ENCODE data around the gene GALNT4. TPM values are rescaled to one million over a fixed set of nuclear protein-coding genes. Genes with fewer than 3 reads are reported as not detected.

GALNT4 gene
- total RNA-seq, 1 donor from 2014 or later: 2.0 TPM

DNA sequence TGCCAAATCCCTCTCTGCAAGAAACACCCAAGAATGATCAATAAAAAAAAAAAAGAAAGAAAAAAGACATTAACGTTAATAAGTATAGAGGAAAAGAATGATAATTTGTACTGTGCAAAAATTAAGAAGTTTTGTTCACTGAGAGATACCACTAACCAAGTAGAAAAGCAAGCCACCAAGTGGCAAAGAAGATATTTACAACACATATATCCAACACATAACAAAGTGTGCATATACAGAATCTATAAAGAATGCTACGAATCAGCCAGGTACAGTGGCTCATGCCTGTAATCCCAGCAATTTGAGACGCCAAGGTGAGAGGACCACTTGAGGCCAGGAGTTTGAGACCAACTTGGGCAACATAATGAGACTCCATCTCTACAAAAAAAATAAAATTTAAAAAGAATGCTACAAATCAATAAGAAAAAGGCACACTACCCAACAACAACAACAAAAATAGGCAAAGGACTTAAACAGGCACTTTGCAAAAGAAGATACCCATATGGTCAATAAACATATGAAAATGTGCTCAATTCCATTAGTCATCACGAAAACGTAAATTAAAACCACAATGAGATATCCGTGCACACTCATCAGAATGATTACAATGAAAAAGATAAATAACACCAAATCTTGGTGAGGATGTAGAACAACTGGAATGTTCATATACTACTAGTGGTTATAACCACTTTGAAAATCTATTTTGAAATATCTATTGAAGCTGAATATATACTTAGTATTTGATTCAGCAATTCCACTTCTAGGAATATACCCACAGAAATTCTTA, 19.8 kb downstream of the GALNT4 start:
- intact Hi-C loops (cut with DNase I): no loop called here
- DNase-seq (ENCODE audit: low spot score): no peak

DNA sequence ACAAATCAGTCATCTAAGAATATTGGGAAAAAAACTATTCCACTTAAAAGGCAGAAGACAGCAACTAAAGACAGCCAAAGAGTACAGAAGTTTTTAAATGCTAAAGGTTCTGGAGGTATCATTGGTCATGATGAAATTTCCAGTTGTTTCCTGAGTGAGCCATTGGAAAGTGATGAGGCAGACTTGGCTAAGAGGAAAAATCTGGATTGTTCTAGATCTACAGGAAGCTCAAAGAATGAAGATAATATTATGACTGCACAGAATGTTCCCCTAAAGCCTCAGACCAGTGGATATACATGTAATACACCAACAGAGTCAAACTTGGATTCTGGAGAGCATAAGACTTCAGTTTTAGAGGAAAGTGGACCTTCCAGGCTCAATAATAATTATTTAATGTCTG, 22.8 kb downstream of the GALNT4 start:
- intact Hi-C loops (cut with DNase I): no loop called here
- no peak for DNase-seq (ENCODE audit: low spot score)

DNA sequence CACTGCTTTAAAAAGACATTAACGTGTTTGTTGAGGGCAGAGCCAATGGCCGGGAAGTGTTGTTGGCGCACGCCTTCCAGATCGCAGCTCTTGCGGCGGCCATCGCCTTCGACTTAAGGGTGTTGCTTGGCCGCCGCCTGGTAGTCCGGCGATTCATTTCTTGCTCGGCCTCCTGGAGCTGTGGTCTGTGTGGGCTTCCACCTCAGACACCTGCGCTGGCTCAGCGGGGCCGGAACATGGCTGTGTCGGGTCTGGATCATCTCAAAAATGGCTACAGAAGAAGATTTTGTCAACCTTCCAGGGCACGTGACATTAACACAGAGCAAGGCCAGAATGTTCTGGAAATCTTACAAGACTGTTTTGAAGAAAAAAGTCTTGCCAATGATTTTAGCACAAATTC, 24.7 kb downstream of the GALNT4 start:
- intact Hi-C loops (cut with DNase I): no loop called here
- no peak for DNase-seq (ENCODE audit: low spot score)

DNA sequence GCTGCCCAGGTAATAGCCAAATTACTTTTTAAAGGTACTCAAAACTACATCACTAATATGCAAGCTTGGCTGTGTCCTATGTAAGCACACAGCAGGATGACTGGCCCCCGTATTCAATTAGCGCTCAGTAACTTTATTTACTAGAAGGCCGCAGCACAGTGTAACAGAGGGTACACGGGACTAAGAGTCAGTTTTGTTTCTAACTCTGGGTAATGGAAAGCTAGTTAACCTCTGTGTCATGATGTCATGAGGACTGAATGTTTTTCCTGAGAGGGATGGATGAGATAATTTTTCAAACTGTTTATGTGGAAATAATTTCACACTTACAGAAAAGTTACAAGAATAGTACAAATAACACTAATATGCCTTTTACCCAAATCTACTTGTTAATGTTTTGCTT, 27.1 kb downstream of the GALNT4 start:
- intact Hi-C loops (cut with DNase I): no loop called here
- DNase-seq (ENCODE audit: low spot score): no peak

DNA sequence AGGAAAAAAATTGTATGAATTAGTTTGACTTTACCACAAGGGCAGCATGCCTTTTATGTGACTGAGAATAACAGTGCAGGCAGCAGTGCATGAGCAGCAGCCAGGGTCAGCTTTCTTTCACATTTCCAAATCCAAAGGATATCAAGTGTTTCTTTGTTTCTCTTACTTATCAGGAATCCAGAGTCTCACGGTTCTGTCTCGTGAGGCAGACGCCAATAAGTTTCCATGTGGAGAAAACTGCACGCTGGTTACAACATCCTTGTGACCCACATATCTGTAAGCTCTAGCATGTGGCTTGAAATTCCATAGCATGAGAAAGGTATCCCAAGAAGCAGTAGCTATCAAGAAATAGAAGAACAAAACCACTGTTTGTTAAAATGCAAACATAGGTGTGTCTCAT, 27.6 kb downstream of the GALNT4 start:
- intact Hi-C loops (cut with DNase I): no loop called here
- no peak for DNase-seq (ENCODE audit: low spot score)

DNA sequence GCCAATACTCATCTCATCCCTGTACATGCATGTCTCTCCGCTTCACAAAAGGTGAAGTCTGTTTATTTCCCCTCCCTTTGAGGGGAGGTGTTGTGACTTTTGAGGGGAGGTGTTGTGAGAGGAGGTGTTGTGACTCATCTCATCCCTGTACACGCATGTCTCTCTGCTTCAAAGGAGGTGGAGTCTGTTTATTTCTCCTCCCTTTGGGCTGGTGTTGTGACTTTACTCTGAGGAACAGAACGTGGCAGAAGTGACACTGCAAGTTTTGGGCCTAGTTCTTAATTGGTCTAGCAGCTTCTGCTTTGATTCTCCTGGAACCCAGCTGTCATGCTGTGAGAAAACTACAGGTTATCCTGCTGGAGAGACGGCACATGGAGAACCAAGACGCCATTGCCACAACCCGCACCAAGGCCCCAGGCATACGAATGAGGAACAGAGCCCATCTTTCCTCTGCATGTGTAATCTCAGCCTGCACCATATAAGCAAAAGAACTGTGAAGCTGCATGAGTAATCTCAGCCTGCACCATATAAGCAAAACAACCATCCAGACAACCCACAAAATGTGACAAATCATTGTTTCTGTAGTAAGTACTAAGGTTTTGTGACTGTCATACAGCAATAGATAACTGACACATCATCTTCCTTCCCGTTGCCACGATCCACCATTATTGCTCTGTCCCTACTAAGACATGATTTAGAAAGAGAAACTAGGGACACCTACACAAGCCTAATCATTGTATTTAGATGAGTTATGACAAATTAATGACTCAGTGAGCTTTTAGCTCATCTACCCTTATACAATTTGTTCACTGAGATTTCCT, 30.0 kb downstream of the GALNT4 start:
- DNase-seq (ENCODE audit: low spot score): no peak
- intact Hi-C loops (cut with DNase I): no loop called here

DNA sequence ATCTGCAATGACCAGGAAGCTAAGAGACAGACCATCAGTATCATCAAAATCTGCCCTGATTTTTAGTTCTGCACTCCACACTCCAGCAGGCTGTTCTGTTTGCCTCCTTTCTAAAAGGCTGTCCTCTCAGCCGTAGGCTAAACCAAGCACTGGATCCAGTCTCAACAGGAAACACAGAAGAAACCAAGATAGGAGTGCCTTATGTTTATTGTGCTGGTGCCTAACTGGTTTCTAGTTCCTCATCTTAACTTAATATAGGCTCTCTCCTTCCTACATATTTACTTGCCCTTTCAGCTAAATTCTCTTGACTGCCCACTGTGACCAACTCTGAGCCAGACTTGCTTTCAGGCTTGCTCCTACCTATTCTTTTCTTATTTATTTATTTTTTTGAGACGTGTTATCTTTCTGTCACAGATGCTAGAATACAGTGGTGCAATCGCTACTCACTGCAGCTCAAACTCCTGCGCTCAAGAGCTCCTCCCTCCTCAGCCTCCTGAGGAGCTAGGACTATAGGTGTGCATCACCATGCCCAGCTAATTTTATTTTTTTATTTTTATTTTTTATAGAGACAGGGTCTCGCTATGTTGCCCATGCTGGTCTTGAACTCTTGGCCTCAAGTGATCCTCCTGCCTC, 30.8 kb downstream of the GALNT4 start:
- intact Hi-C loops (cut with DNase I): no loop called here
- no peak for DNase-seq (ENCODE audit: low spot score)

DNA sequence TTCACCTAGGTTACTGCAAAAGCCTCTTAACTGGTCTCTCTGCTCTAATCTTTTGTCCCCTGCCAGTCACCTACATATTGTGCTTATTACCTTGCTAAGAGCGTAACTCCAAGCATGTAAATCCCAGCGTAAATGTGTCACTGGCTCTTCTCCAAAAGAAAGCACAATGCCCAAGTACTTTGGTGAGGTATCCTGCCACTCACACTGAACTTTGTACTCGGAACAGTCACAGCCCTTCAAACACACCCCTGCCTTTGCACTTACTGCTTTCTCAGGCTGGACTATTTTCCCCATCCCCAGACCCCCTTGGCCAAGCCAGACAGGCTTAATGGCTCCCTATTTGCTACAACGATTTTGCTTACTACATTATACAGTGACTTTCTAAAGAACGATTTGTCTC, 31.7 kb downstream of the GALNT4 start:
- intact Hi-C loops (cut with DNase I): no loop called here
- DNase-seq (ENCODE audit: low spot score): no peak

DNA sequence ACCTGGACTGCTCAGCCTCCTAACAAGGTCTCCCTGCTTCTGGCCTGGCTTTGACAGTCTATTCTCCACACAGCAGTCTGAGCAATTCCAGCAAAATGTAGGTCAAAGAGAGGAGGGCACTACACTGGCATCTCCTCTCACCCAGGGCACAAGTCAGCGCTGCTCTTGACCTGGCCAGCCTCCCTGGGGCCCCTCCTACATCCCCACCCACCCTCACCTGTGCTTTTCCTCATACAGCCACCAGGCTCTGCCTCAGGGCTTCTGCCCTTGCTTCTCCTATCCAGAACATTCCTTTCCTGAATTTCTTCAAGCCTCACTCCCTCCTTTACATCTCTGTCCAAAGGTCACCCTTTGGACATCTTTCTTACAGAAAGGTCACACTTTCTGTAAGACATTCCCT, 33.7 kb downstream of the GALNT4 start:
- intact Hi-C loops (cut with DNase I): no loop called here

DNA sequence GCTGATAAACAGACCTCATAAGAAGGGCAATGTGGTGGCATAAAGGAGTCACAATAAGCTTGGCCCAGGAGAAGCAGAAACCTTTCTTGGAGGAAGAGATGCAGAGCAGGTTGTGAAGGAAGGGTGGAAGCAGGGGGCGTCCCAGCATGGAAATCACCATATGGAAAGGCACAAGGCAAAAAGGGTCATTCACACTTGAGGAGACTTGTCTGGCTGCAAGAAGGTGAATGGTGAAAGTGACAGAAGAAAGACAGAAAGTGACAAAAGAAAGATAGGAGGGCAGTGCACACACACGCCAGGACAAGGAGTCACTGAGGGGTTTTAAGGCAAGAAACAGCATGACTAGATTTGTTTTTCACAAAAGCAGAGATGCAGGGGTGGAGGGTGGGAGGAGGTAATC, 38.3 kb downstream of the GALNT4 start:
- intact Hi-C loops (cut with DNase I): no loop called here
- DNase-seq (ENCODE audit: low spot score): no peak

More for the DNA sequence above, 33.7 kb downstream of the GALNT4 start:
- DNase-seq (ENCODE audit: low spot score): no peak

DNA sequence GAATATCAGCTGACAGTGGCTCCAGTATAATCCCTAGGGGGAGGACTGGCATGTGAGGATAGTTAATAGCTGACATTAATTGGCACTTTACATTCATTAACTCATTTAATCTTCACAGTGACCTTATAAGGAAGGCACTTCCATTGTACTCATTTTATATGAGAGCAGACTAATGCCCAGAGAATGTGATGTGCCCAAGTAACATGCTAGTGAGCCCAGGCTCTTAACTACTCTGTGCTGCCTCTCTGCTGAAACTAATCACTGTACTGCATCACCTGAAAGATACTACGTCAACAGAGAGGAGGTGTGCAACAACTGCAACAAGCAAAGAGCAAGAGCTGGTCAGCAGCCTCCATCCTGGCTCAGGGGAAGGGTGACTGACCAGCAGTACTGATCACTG, 40.1 kb downstream of the GALNT4 start:
- DNase-seq (ENCODE audit: low spot score): no peak
- intact Hi-C loops (cut with DNase I): no loop called here

DNA sequence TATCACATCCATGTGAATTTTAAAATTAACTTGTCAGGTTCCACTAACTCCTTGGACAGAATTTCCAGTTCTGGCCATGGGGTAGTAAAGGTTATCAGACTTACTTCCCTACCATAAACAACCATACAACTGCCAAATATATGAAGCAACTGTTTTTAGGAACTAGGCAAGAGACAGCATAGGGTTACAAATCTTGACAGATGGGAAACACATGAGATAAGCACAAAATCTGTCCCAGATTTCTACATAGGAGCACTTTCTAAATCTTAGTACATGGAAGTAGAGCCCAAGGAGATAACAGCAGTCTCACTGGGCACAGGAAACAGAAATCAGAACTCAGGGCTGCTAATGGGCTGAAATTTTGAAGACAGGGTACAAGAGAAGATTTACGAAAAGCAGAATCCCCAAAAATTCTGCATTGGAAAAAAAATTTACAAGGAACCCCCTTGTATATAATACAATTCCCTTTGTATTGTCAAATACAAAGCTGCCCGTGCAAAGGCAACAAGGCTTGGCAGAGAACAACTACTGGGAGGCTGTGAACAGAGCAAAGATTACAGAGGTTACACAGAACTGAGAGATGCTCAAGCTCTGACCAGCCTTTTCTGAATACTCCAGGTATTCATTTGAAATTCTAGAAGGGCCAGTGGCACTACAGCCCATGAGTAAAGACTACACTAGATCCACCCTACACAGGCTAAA, 43.2 kb downstream of the GALNT4 start:
- intact Hi-C loops (cut with DNase I): no loop called here
- DNase-seq (ENCODE audit: low spot score): no peak

DNA sequence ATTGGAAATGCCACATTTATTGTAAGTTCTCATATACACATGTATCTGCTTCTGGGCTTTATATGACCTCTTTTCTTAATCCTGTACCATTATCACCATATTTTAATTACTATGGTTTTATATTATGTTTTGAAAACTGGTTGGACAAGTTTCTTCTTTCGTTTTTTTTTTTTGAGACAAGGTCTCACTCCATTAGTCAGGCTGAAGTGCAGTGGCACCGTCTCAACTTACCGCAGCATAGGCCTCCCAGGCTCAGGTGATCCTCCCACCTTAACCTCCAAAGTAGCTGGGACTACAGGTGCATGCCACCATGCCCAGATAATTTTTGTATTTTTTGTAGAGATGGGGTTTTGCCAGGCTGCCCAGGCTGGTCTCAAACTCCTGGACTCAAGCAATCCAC, 44.6 kb downstream of the GALNT4 start:
- intact Hi-C loops (cut with DNase I): no loop called here

DNA sequence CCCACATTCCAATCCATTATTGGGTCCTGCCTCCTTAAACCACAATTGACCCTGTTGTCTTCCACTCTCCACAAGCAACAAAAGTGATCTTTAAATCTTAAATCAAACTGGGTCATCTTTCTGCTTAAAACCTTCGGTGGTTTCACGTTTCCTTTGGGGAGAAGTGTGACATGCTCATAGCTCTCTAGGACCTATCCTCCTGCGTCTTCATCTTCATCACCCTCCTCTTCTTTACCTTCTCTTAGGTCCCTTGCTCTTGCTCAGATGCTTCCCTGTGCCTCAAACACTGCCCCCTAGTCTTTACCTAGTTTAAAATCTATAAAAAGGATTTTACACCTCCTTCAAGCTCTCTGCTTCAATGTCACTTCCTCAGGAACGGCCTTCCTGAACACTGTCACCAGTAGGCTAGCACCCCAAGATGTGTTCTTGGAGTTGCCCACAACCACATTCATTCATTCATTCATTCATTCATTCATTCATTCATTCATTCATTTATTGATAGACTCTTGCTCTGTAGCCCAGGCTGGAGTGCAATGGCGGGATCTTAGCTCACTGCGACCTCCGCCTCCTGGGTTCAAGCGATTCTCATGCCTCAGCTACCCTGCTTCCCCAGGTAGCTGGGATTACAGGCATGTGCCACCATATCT, 46.8 kb downstream of the GALNT4 start:
- intact Hi-C loops (cut with DNase I): no loop called here
- DNase-seq (ENCODE audit: low spot score): no peak

More for the DNA sequence above, 44.6 kb downstream of the GALNT4 start:
- DNase-seq (ENCODE audit: low spot score): no peak

DNA sequence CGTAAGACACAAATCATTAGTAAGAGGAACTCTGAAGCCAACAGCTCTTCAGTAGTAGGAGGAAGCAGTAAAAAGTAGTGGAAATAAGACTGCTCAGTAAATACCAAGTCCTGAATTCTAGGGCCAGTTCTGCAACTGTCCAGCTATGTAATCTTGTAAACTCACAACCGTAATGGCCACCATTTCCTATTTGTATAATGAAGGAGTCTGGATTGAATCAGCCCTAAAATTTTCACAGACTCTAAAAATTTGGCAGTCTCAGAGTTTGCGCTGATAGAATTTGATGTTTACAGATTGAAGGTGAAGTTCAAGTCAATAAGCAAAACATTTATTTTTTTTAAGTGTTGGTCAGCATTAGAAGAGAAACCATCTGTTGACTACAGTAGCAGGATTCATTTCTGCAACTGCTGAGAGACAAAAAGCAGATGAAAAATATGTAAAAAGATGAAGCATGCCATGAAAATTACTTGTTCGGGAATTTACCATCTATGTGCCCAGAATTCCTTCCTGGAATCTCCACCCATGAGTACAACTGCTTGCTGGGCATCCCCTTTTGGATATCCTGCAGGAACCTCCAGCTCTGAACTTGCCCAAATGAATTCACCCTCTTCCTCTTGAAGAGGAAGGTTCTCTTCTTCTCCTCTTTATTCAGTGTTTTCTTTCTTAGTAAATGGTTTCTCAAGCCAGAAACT, 47.5 kb downstream of the GALNT4 start:
- intact Hi-C loops (cut with DNase I): no loop called here
- DNase-seq (ENCODE audit: low spot score): no peak

DNA sequence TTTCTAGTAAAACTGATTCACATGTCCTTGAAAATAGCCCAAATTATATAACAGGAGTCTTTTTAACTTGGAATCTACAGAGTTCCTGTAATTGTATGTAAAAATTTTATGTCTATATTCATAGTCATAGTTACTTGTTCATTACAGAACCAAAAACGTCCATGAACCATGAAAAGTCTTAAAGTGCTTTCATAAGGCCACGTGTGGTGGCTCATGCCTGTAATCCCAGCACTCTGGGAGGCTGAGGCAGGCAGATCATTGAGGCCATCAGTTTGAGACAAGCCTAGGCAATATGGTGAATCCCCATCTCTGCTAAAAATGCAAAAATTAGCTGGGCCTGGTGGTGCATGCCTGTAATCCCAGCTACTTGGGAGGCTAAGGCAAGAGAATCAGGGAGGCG, 48.4 kb downstream of the GALNT4 start:
- intact Hi-C loops (cut with DNase I): no loop called here
- no peak for DNase-seq (ENCODE audit: low spot score)

DNA sequence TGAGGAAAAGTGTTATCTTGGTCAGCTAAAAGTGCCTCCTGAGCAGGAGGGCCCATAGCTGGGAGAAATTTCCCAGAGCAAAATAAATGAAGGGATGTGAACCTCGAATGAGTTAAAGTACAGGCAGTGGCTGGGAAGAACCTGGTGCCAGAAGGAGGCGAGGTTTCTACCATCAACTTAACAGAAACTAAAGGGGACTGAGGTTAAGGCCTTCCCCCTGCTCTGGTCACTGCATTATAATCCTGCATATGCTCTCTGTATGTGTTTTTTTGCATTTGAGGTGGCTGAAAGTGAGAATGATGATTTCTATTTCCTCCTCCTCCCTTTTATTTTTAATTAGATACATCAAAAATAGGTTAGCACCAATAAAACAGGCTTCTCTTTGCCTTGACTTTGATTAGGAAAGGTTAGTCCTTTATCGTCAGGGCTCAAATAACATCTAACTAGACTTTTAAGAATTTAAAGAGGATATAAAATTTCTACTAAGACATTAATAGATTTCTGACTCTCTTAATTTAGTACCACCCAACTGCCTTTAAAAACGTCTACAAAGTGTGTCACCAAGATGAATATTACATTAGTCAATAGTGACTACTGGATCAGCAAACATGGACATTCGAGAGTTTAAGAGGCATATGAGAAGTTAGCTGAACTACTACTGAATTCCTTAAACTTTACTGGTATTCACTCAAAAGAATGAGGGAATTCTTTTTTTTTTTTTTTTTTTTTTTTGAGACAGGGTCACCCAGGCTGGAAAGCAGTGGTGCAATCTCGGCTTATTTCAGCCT, 49.2 kb downstream of the GALNT4 start:
- intact Hi-C loops (cut with DNase I): no loop called here
- no peak for DNase-seq (ENCODE audit: low spot score)

DNA sequence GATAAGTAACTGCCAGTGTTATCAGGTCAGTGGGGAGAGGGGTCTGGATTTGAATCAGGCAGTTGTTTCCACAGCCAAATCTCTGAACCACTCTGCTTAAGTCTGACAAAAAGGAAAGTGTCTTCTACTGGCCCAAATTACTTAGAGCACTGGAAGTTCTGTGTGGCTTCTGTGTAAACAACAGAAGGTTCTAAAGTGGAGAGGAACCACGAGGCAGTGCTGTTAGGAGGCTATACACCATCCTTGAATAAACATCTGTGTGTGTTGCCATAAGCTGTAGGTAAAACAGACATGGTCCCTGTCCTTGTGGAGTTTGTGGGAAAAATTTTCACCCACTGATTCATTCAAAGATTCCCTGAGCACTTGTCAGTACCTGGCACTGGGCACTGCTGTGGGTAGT, 50.0 kb downstream of the GALNT4 start:
- intact Hi-C loops (cut with DNase I): no loop called here
- DNase-seq (ENCODE audit: low spot score): no peak
